SK-N-SH treated with all-trans-retinoic acid at 6 μM for 48 hours (cell line): ENCODE results near the gene ZNF468.
A peak's percentile ranks its signal among the peaks of the same experiment; 100 is the strongest.
"Not testable (repeated sequence)": the region's sequence is repeated elsewhere in the genome, so short reads cannot be mapped to it uniquely, and the experiment has no call there.

ENCODE experiments used
- ATAC-seq: fragments of 200-7000 bp; cut with Tn5 transposase; 3 replicates; pipeline ENCODE4 v1.9.1; 2020; ENCODE audit warnings: mild to moderate bottlenecking, moderate library complexity
- ARNTL ChIP-seq: fragments of 450-650 bp; formaldehyde crosslinking; IDR thresholded peaks from 2 replicates; pipeline ENCODE4 v1.5.0; 2020; ENCODE audit warnings: low read depth, mild to moderate bottlenecking, moderate library complexity, borderline replicate concordance
- BACH2 ChIP-seq: fragments of 250-450 bp; sonication (Bioruptor Pico); IDR thresholded peaks from 2 replicates; pipeline ENCODE4 v1.9.0; 2021; ENCODE audit warnings: mild to moderate bottlenecking, borderline replicate concordance
- CREB5 ChIP-seq: fragments of 250-450 bp; sonication (Bioruptor Pico); IDR thresholded peaks from 2 replicates; pipeline ENCODE4 v1.5.1; 2020; ENCODE audit warnings: low read depth, mild to moderate bottlenecking, moderate library complexity
- CSDC2 ChIP-seq: fragments of 250-450 bp; sonication (Bioruptor Pico); IDR thresholded peaks from 2 replicates; pipeline ENCODE4 v1.5.0; 2020; ENCODE audit warnings: mild to moderate bottlenecking, moderate library complexity
- CSRNP3 ChIP-seq: fragments of 250-450 bp; sonication (Bioruptor Pico); IDR thresholded peaks from 2 replicates; pipeline ENCODE4 v1.5.1; 2021; ENCODE audit warnings: mild to moderate bottlenecking, moderate library complexity
- ESRRG ChIP-seq: fragments of 250-450 bp; sonication (Bioruptor Pico); IDR thresholded peaks from 2 replicates; pipeline ENCODE4 v1.6.1; 2021; ENCODE audit warnings: mild to moderate bottlenecking
- ISL1 ChIP-seq: fragments of 250-450 bp; sonication (Bioruptor Pico); IDR thresholded peaks from 2 replicates; pipeline ENCODE4 v2.1.2; 2022; ENCODE audit warnings: mild to moderate bottlenecking, moderate library complexity
- OSR1 ChIP-seq: fragments of 250-450 bp; sonication (Bioruptor Pico); IDR thresholded peaks from 2 replicates; pipeline ENCODE4 v1.8.0; 2022; ENCODE audit warnings: moderate library complexity, mild to moderate bottlenecking, inconsistent platforms
- PATZ1 ChIP-seq: fragments of 250-450 bp; sonication (Bioruptor Pico); IDR thresholded peaks from 2 replicates; pipeline ENCODE4 v1.8.0; 2020; ENCODE audit warnings: mild to moderate bottlenecking, moderate library complexity, borderline replicate concordance
- PPARA ChIP-seq: fragments of 250-450 bp; sonication (Bioruptor Pico); IDR thresholded peaks from 2 replicates; pipeline ENCODE4 v1.5.0; 2020; ENCODE audit warnings: mild to moderate bottlenecking, borderline replicate concordance
- SNAI2 ChIP-seq: fragments of 250-450 bp; sonication (Bioruptor Pico); IDR thresholded peaks from 2 replicates; pipeline ENCODE4 v1.5.0; 2020; ENCODE audit warnings: mild to moderate bottlenecking, moderate library complexity
- TCF4 ChIP-seq: fragments of 250-450 bp; sonication (Bioruptor Pico); IDR thresholded peaks from 2 replicates; pipeline ENCODE4 v1.8.0; 2021; ENCODE audit warnings: mild to moderate bottlenecking, moderate library complexity, borderline replicate concordance
- TOX ChIP-seq: fragments of 250-450 bp; sonication (Bioruptor Pico); IDR thresholded peaks from 2 replicates; pipeline ENCODE4 v1.8.0; 2021; ENCODE audit warnings: mild to moderate bottlenecking, moderate library complexity, borderline replicate concordance
- ZC3H10 ChIP-seq: fragments of 250-450 bp; sonication (Bioruptor Pico); IDR thresholded peaks from 2 replicates; pipeline ENCODE4 v1.5.1; 2021; ENCODE audit warnings: mild to moderate bottlenecking, moderate library complexity
- ZFP3 ChIP-seq: fragments of 250-450 bp; sonication (Bioruptor Pico); IDR thresholded peaks from 2 replicates; pipeline ENCODE4 v1.5.0; 2020; ENCODE audit warnings: mild to moderate bottlenecking, moderate library complexity
- ZFP30 ChIP-seq: fragments of 450-650 bp; formaldehyde crosslinking; IDR thresholded peaks from 2 replicates; pipeline ENCODE4 v1.5.0; 2022; ENCODE audit warnings: mild to moderate bottlenecking, moderate library complexity

Gene ZNF468

GRCh38 chr19:52857378-52858191 is at the start of gene ZNF468:
TSS of gene ZNF468 (minus strand) at chr19:52857619. CDS start at chr19:52854272, 3,347 bp downstream.
- ATAC-seq: peak; percentile 100

- not testable (repeated sequence) for ATAC-seq
These were observed 46.8 kb upstream of the ZNF468 start for GRCh38 chr19:52904052-52904780.

- no peak for ATAC-seq
- TF ChIP-seq TCF4 (CRISPR knock-in tag): no peak
- no peak for TF ChIP-seq OSR1 (CRISPR knock-in tag)
- no peak for TF ChIP-seq PATZ1 (CRISPR knock-in tag)
- TF ChIP-seq CSDC2 (CRISPR knock-in tag): no peak
- TF ChIP-seq ZFP30 (CRISPR knock-in tag): no peak
- TF ChIP-seq BACH2 (CRISPR knock-in tag): no peak
- TF ChIP-seq ESRRG (CRISPR knock-in tag): no peak
- no peak for TF ChIP-seq ZFP3 (CRISPR knock-in tag)
- no peak for TF ChIP-seq SNAI2 (CRISPR knock-in tag)
- no peak for TF ChIP-seq ZC3H10 (CRISPR knock-in tag)
- no peak for TF ChIP-seq CSRNP3 (CRISPR knock-in tag)
- TF ChIP-seq PPARA: no peak
- TF ChIP-seq ARNTL (CRISPR knock-in tag): no peak
- no peak for TF ChIP-seq ISL1
- no peak for TF ChIP-seq CREB5 (CRISPR knock-in tag)
These were observed 44.4 kb upstream of the ZNF468 start for GRCh38 chr19:52901842-52902241.

- ATAC-seq: not testable (repeated sequence)
These were observed 41.2 kb upstream of the ZNF468 start for GRCh38 chr19:52898596-52898995.

- no peak for ATAC-seq
- no peak for TF ChIP-seq PATZ1 (CRISPR knock-in tag)
- no peak for TF ChIP-seq TOX (CRISPR knock-in tag)
- TF ChIP-seq ESRRG (CRISPR knock-in tag): no peak
- TF ChIP-seq PPARA: no peak
- no peak for TF ChIP-seq ZFP30 (CRISPR knock-in tag)
- no peak for TF ChIP-seq SNAI2 (CRISPR knock-in tag)
- TF ChIP-seq ISL1: no peak
These were observed 40.7 kb upstream of the ZNF468 start for GRCh38 chr19:52898101-52898500.
